Endothelial cell (in vitro differentiated cells): ENCODE results near the gene TRAPPC3L. TPM values are rescaled to one million over a fixed set of nuclear protein-coding genes. Genes with fewer than 3 reads are reported as not detected.

Experiments
- DNase-seq: peaks from one replicate; pipeline ENCODE4 v3.0.0; 2021; ENCODE audit warnings: low spot score
- H3K27ac Mint-ChIP-seq: one replicate; pipeline ENCODE4 v1.8.0; 2021; ENCODE audit warnings: mixed read lengths, inconsistent platforms; ENCODE audit not compliant: unreplicated experiment
- H3K27me3 Mint-ChIP-seq: one replicate; pipeline ENCODE4 v1.8.0; 2021; ENCODE audit warnings: mild to moderate bottlenecking, moderate library complexity, mixed read lengths, inconsistent platforms; ENCODE audit not compliant: unreplicated experiment
- H3K36me3 Mint-ChIP-seq: one replicate; pipeline ENCODE4 v1.8.0; 2021; ENCODE audit warnings: mild to moderate bottlenecking, low read depth, mixed read lengths, inconsistent platforms; ENCODE audit not compliant: unreplicated experiment
- H3K4me1 Mint-ChIP-seq: one replicate; pipeline ENCODE4 v1.8.0; 2021; ENCODE audit warnings: mild to moderate bottlenecking, mixed read lengths, inconsistent platforms; ENCODE audit not compliant: unreplicated experiment
- H3K4me3 Mint-ChIP-seq: one replicate; pipeline ENCODE4 v1.8.0; 2021; ENCODE audit warnings: mild to moderate bottlenecking, mixed read lengths, inconsistent platforms; ENCODE audit not compliant: unreplicated experiment
- H3K9me3 Mint-ChIP-seq: one replicate; pipeline ENCODE4 v1.8.0; 2021; ENCODE audit warnings: mixed read lengths, inconsistent platforms; ENCODE audit not compliant: unreplicated experiment
- total RNA-seq: library from RNA; stranded (reverse); fragmentation: NEBNext Ultra II Directional; extraction: Animal tissue kit (Norgen Biotek cat#: 25700); gene quantifications from one replicate; pipeline ENCODE4 v1.2.1, GENCODE V29; 2021; ENCODE audit not compliant: unreplicated experiment
- TF ChIP-seq, protein P1 (sequence below): fragments of 200-600 bp; sonication (generic); IDR thresholded peaks from one replicate; pipeline ENCODE4 v1.5.0; 2021; ENCODE audit warnings: antibody characterized with exemption; ENCODE audit not compliant: unreplicated experiment

Gene TRAPPC3L
- total RNA-seq, 1 donor from 2014 or later: not detected

DNA sequence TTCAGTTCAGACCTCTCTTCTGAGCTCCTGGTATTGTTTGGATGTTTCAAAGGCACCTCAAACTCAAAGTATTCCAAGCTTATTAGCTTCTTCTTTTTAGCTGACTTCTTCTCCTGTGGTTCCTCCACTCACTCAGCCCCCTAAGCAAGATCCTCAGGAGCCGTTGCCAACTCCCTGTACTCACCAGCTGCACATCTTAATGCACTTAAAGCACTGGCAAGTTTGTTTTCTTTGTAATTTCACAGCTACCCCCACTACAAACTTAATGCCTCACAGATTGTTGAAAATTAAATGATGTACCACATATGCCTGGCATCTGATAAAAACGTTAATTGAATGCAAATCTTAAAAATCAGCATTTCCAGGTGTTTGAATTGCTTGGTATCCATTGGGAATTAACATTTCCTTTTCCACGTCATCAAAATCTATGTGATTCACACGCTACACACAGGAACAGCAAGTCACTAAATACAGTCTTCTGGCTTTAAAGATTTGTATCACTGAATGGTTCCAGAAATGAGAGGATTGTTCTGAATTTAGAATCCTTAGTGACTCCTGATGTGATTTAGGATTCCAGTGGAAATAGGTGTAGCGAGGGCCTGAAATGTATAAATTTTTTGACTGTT lies 59.8 kb downstream of the TRAPPC3L start:
- no peak for DNase-seq
- Mint-ChIP-seq H3K4me1 (peaks cover 5% of the 10 kb centered on the region), H3K36me3 (no peaks in the 10 kb centered on the region), H3K4me3 (no peak overlapping the region), H3K27me3 (no peaks in the 10 kb centered on the region), H3K9me3 (no peaks in the 10 kb centered on the region), H3K27ac (no peak overlapping the region)
- TF ChIP-seq, protein P1, sequence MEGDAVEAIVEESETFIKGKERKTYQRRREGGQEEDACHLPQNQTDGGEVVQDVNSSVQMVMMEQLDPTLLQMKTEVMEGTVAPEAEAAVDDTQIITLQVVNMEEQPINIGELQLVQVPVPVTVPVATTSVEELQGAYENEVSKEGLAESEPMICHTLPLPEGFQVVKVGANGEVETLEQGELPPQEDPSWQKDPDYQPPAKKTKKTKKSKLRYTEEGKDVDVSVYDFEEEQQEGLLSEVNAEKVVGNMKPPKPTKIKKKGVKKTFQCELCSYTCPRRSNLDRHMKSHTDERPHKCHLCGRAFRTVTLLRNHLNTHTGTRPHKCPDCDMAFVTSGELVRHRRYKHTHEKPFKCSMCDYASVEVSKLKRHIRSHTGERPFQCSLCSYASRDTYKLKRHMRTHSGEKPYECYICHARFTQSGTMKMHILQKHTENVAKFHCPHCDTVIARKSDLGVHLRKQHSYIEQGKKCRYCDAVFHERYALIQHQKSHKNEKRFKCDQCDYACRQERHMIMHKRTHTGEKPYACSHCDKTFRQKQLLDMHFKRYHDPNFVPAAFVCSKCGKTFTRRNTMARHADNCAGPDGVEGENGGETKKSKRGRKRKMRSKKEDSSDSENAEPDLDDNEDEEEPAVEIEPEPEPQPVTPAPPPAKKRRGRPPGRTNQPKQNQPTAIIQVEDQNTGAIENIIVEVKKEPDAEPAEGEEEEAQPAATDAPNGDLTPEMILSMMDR: no peak

DNA sequence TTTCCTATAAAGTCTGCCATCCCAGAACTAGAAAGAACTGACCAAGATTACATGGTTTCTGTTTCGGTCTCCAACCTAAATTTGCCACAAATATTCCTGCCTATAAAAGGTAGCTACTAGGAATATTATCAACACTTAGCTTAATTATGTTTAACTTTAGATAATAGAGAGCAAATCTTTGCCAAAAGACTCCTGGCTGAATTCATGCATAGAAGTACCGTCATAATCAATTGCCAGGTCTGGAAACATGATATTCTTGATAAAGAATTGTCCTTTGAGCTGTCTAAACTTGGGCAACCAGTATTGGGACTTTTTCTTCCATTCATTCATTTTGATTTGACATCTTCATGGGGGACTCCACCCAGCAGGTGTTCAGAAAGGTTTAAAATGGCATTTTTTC lies 61.9 kb downstream of the TRAPPC3L start:
- Mint-ChIP-seq H3K36me3 (no peaks in the 10 kb centered on the region), H3K27me3 (no peaks in the 10 kb centered on the region), H3K9me3 (no peaks in the 10 kb centered on the region), H3K27ac (no peak overlapping the region), H3K4me1 (peaks cover 5% of the 10 kb centered on the region), H3K4me3 (no peak overlapping the region)
- no peak for DNase-seq
- TF ChIP-seq, protein P1: no peak

DNA sequence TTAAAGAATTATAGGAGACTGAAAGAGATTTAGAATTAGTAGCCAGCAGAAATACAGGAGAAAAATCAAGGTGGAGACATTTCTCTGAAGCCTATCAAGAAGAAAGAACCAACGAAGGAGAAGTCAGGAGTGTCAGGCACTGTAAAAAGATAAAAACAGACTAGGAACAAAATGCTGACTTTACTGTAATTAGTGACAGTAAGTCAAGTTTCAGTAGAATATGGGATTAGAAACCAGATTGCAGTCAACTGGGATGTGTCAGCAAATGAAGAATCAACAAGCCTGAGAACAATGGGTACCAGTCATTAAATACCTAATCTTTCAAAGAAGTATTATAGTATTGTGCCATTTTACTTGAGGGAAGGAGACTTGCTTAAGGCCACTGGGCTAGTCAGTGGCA lies 62.7 kb downstream of the TRAPPC3L start:
- Mint-ChIP-seq H3K36me3 (no peaks in the 10 kb centered on the region), H3K4me1 (peaks cover 5% of the 10 kb centered on the region), H3K27me3 (no peaks in the 10 kb centered on the region), H3K27ac (no peak overlapping the region), H3K4me3 (no peak overlapping the region), H3K9me3 (no peaks in the 10 kb centered on the region)
- TF ChIP-seq, protein P1: no peak
- DNase-seq: no peak

DNA sequence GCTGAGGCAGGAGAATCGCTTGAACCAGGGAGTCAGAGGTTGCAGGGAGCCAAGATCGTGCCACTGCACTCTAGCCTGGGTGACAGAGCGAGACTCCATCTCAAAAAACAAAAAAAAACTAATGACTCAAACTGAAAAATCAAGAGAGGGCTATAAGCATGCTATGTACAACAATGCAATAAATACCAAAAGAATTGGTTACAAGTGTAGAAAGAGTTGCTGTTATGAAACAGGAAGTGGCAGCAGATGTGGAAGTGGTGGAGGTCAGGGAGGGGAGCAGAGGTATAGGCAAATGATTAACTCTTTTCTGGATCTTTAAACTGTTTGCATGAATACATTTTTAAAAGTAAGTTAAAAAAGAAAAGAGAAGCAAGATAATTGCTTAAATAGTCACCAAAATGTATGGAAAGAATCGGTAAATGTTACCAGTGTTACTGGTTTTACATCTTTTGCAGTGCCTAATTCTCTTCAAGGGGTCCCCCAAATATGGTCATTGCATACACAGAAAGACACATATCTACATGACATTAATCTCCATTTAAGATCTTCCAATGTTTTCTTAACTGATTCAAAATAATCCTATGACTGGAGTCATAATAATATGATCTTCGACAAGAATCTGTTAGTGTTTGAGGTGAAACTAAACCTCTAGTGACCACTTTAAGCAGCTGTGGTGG lies 69.3 kb downstream of the TRAPPC3L start:
- Mint-ChIP-seq H3K36me3 (no peaks in the 10 kb centered on the region), H3K4me3 (no peak overlapping the region), H3K9me3 (no peaks in the 10 kb centered on the region), H3K27me3 (no peaks in the 10 kb centered on the region), H3K4me1 (peaks cover 37% of the 10 kb centered on the region), H3K27ac (peak overlapping the region; percentile 72)
- TF ChIP-seq, protein P1: no peak
- DNase-seq: no peak

DNA sequence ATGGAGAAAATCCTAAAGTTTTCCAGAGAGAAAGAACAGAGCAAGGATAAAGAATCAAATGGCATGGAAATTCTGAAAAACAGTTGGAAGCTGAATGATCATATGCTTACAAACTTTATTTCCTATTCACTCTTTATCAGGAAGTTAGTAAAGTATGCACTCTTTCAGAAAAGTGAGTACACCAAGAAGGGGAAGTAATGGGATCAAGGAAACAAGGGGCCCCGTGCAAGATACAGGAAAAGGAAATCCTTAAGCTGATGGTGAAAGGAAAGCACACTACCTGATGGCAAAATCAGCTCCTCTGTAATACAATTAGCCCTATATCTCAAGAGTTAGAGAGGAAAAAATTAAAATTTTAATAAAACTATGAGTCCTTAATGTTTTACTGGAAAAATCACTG lies 70.3 kb downstream of the TRAPPC3L start:
- Mint-ChIP-seq H3K36me3 (no peaks in the 10 kb centered on the region), H3K4me1 (peaks cover 37% of the 10 kb centered on the region), H3K27me3 (no peaks in the 10 kb centered on the region), H3K9me3 (no peaks in the 10 kb centered on the region), H3K27ac (peak overlapping the region; percentile 98), H3K4me3 (peak overlapping the region; percentile 1)
- TF ChIP-seq, protein P1: no peak
- no peak for DNase-seq
